ENCODE results near the gene CXCL6. TPM values are rescaled to one million over a fixed set of nuclear protein-coding genes. Genes with fewer than 3 reads are reported as not detected.

Gene CXCL6
- total and polyA plus RNA-seq, 4 donors = 4.2 to 21.5 (median 6.4) TPM

GRCh38 chr4:73850261-73850970 lies 13.9 kb downstream of the CXCL6 start:
- WGBS, 2 donors = 75 to 88% methylated on average over 4 of the region's 4 CpGs

GRCh38 chr4:73851293-73851692 lies 14.8 kb downstream of the CXCL6 start:
- no peak for DNase-seq
- no peaks in the 10 kb centered on the region for H3K36me3 ChIP-seq (ENCODE audit: control insufficient read depth in 4 of 4, insufficient read depth in 4 of 4, low read length in 4 of 4)
- H3K27me3 ChIP-seq (ENCODE audit: control insufficient read depth in 3 of 3, insufficient read depth in 3 of 3, low read length in 2 of 3) = peaks cover 0 to 13% (median 0%) of the 10 kb centered on the region in 3 donors
- no peaks in the 10 kb centered on the region for H3K4me1 ChIP-seq (ENCODE audit: control insufficient read depth in 5 of 5, insufficient read depth in 5 of 5, low read length in 5 of 5)
- no peak for TF ChIP-seq CTCF (IDR thresholded peaks at IDR 0.05; ENCODE audit: control extremely low read depth, extremely low read depth)
- ATAC-seq (ENCODE audit: insufficient read depth, low FRiP score) = no peak
- no peak overlapping the region for H3K4me3 ChIP-seq
- H3K9ac ChIP-seq (ENCODE audit: insufficient read depth in 1 of 2, low read length in 2 of 2) = no peak overlapping the region
- 76 to 86% methylated on average over 1 of the region's 1 CpG for WGBS, 2 donors
- no peak overlapping the region for H3K27ac ChIP-seq (ENCODE audit: low read depth in 1 of 2, low read length in 1 of 2)
- H3K9me3 ChIP-seq (ENCODE audit: control insufficient read depth in 4 of 4, insufficient read depth in 3 of 4, low read length in 3 of 4) = no peaks in the 10 kb centered on the region

More at GRCh38 chr4:73850261-73850970, 13.9 kb downstream of the CXCL6 start:
- no peaks in the 10 kb centered on the region for H3K9me3 ChIP-seq (ENCODE audit: control insufficient read depth in 4 of 4, insufficient read depth in 3 of 4, low read length in 3 of 4)
- peaks cover 0 to 13% (median 0%) of the 10 kb centered on the region in 3 donors for H3K27me3 ChIP-seq (ENCODE audit: control insufficient read depth in 3 of 3, insufficient read depth in 3 of 3, low read length in 2 of 3)
- ATAC-seq (ENCODE audit: insufficient read depth, low FRiP score) = no peak
- no peaks in the 10 kb centered on the region for H3K36me3 ChIP-seq (ENCODE audit: control insufficient read depth in 4 of 4, insufficient read depth in 4 of 4, low read length in 4 of 4)
- no peak for TF ChIP-seq CTCF (IDR thresholded peaks at IDR 0.05; ENCODE audit: control extremely low read depth, extremely low read depth)
- no peaks in the 10 kb centered on the region for H3K4me1 ChIP-seq (ENCODE audit: control insufficient read depth in 5 of 5, insufficient read depth in 5 of 5, low read length in 5 of 5)
- no peak for DNase-seq
- no peak overlapping the region for H3K4me3 ChIP-seq
- H3K9ac ChIP-seq (ENCODE audit: insufficient read depth in 1 of 2, low read length in 2 of 2) = no peak overlapping the region
- H3K27ac ChIP-seq (ENCODE audit: low read depth in 1 of 2, low read length in 1 of 2) = no peak overlapping the region

- Histone ChIP-seq H3K4me1 (ENCODE audit: control insufficient read depth in 5 of 5, insufficient read depth in 5 of 5, low read length in 5 of 5) (no peaks in the 10 kb centered on the region), H3K36me3 (ENCODE audit: control insufficient read depth in 4 of 4, insufficient read depth in 4 of 4, low read length in 4 of 4) (no peaks in the 10 kb centered on the region), H3K9ac (ENCODE audit: insufficient read depth in 1 of 2, low read length in 2 of 2) (no peak overlapping the region), H3K4me3 (no peak overlapping the region), H3K27me3 (ENCODE audit: control insufficient read depth in 3 of 3, insufficient read depth in 3 of 3, low read length in 2 of 3) (peaks cover 0 to 13% (median 0%) of the 10 kb centered on the region in 3 donors), H3K9me3 (ENCODE audit: control insufficient read depth in 4 of 4, insufficient read depth in 3 of 4, low read length in 3 of 4) (no peaks in the 10 kb centered on the region), H3K27ac (ENCODE audit: low read depth in 1 of 2, low read length in 1 of 2) (no peak overlapping the region)
- ATAC-seq (ENCODE audit: insufficient read depth, low FRiP score) = no peak
- no peak for DNase-seq
- no peak for TF ChIP-seq CTCF (IDR thresholded peaks at IDR 0.05; ENCODE audit: control extremely low read depth, extremely low read depth)
Observed at GRCh38 chr4:73852771-73853170, 16.3 kb downstream of the CXCL6 start.

Measured in lung (tissue), 12 donors.